ENCODE data around the gene SORL1. TPM values are rescaled to one million over a fixed set of nuclear protein-coding genes. Genes with fewer than 3 reads are reported as not detected.
"Not testable (repeated sequence)": the region's sequence is repeated elsewhere in the genome, so short reads cannot be mapped to it uniquely, and the experiment has no call there.

SORL1 gene
- total RNA-seq, 4 donors from 2014 or later = 3.0 to 12.3 (median 8.1) TPM

- no peak for DNase-seq (ENCODE audit: extremely low spot score)
- Histone ChIP-seq H3K9me3 (no peaks in the 10 kb centered on the region), H3K4me3 (no peak overlapping the region), H3K36me3 (peaks cover 0 to 4% (median 0%) of the 10 kb centered on the region in 4 donors), H3K27ac (replicated peaks in 1 of 4) (no peak overlapping the region), H3K4me1 (no peaks in the 10 kb centered on the region), H3K27me3 (no peaks in the 10 kb centered on the region)
- intact Hi-C loops (cut with DNase I) = no loop called here
- 39% methylated on average over 13 of the region's 25 CpGs for WGBS
- TF ChIP-seq POLR2A (IDR thresholded peaks at IDR 0.05; ENCODE audit: low read depth) (no peak), CTCF (IDR thresholded peaks at IDR 0.05) (no peak), POLR2AphosphoS5 (IDR thresholded peaks at IDR 0.05) (no peak), EP300 (IDR thresholded peaks at IDR 0.05) (no peak)
These were observed 27.0 kb downstream of the SORL1 start for GRCh38 chr11:121478895-121479697.

GRCh38 chr11:121479698-121480238 lies 27.7 kb downstream of the SORL1 start:
- TF ChIP-seq CTCF (IDR thresholded peaks at IDR 0.05) (no peak), POLR2AphosphoS5 (IDR thresholded peaks at IDR 0.05) (no peak), POLR2A (IDR thresholded peaks at IDR 0.05; ENCODE audit: low read depth) (no peak), EP300 (IDR thresholded peaks at IDR 0.05) (no peak)
- no peaks in the 10 kb centered on the region for H3K4me1 ChIP-seq
- no peaks in the 10 kb centered on the region for H3K9me3 ChIP-seq
- 87% methylated on average over 5 of the region's 7 CpGs for WGBS
- no peak for DNase-seq (ENCODE audit: extremely low spot score)
- no peak overlapping the region for H3K27ac ChIP-seq (replicated peaks in 1 of 4)
- no peaks in the 10 kb centered on the region for H3K27me3 ChIP-seq
- peaks cover 0 to 4% (median 0%) of the 10 kb centered on the region in 4 donors for H3K36me3 ChIP-seq
- intact Hi-C loops (cut with DNase I) = no loop called here
- no peak overlapping the region for H3K4me3 ChIP-seq

GRCh38 chr11:121481484-121482230 lies 29.5 kb downstream of the SORL1 start:
- H3K27me3 ChIP-seq; H3K36me3 ChIP-seq; intact Hi-C loops (cut with DNase I); H3K4me1 ChIP-seq; H3K9me3 ChIP-seq; DNase-seq (ENCODE audit: extremely low spot score); H3K27ac ChIP-seq (replicated peaks in 1 of 4); H3K4me3 ChIP-seq: not testable (repeated sequence)
- WGBS = 80% methylated on average over 2 of the region's 2 CpGs

GRCh38 chr11:121482231-121483129 lies 30.4 kb downstream of the SORL1 start:
- Histone ChIP-seq H3K27me3 (no peaks in the 10 kb centered on the region), H3K36me3 (peaks cover 0 to 4% (median 0%) of the 10 kb centered on the region in 4 donors), H3K4me3 (no peak overlapping the region), H3K4me1 (peaks cover 0 to 1% (median 0%) of the 10 kb centered on the region in 4 donors), H3K27ac (replicated peaks in 1 of 4) (no peak overlapping the region), H3K9me3 (no peaks in the 10 kb centered on the region)
- intact Hi-C loops (cut with DNase I) = no loop called here
- TF ChIP-seq POLR2AphosphoS5 (IDR thresholded peaks at IDR 0.05) = no peak
- TF ChIP-seq CTCF (IDR thresholded peaks at IDR 0.05) = no peak
- TF ChIP-seq POLR2A (IDR thresholded peaks at IDR 0.05; ENCODE audit: low read depth) = no peak
- TF ChIP-seq EP300 (IDR thresholded peaks at IDR 0.05) = no peak
- WGBS = 79% methylated on average over 9 of the region's 9 CpGs
- DNase-seq (ENCODE audit: extremely low spot score) = no peak
